Activated CD4-positive, alpha-beta memory T cell treated with anti-CD3 and anti-CD28 coated beads for 36 hours (primary cell): Measurements from ENCODE around the gene TBC1D30. TPM values are rescaled to one million over a fixed set of nuclear protein-coding genes. Genes with fewer than 3 reads are reported as not detected.
"Not testable (repeated sequence)": the region's sequence is repeated elsewhere in the genome, so short reads cannot be mapped to it uniquely, and the experiment has no call there.

ENCODE experiments used
- CTCF ChIA-PET: fragments of 350-600 bp; sonication (Branson Sonifier 250); formaldehyde crosslinking; loops from one replicate; lab custom pipeline; 2021; ENCODE audit warnings: antibody characterized with exemption, inconsistent platforms; lab: Charles Lee
- POLR2A ChIA-PET: fragments of 350-600 bp; sonication (Branson Sonifier 250); formaldehyde crosslinking; loops from one replicate; lab custom pipeline; 2021; ENCODE audit warnings: antibody characterized with exemption; lab: Charles Lee
- DNase-seq: peaks from one replicate; pipeline ENCODE4 v3.0.0-alpha.2; 2020
- H3K27ac Mint-ChIP-seq: one replicate; pipeline ENCODE4 v1.8.0; 2021; ENCODE audit warnings: mixed read lengths
- H3K27me3 Mint-ChIP-seq: one replicate; pipeline ENCODE4 v1.8.0; 2021; ENCODE audit warnings: mixed read lengths
- H3K36me3 Mint-ChIP-seq: one replicate; pipeline ENCODE4 v1.8.0; 2021; ENCODE audit warnings: mixed read lengths
- H3K4me1 Mint-ChIP-seq: one replicate; pipeline ENCODE4 v1.8.0; 2021; ENCODE audit warnings: low read depth, mixed read lengths
- H3K4me3 Mint-ChIP-seq: one replicate; pipeline ENCODE4 v1.8.0; 2021; ENCODE audit warnings: mild to moderate bottlenecking, mixed read lengths
- H3K9me3 Mint-ChIP-seq: one replicate; pipeline ENCODE4 v1.8.0; 2021; ENCODE audit warnings: mixed read lengths
- intact Hi-C: fragments of 100-400 bp; cut with micrococcal nuclease; formaldehyde crosslinking; loops from one replicate; pipeline ENCODE4 v1.15.1; 2023
- total RNA-seq, 2 experiments: library from RNA; stranded (reverse); gene quantifications; one replicate each; pipeline ENCODE4 v1.2.3, GENCODE V29; 2021

Gene TBC1D30
- total RNA-seq, 2 experiments from 2014 or later: 0.36 TPM; not detected in 1

GRCh38 chr12:64791036-64791435 lies 33.4 kb upstream of the TBC1D30 start:
- intact Hi-C loops: no loop called here
- H3K36me3 Mint-ChIP-seq: no peaks in the 10 kb centered on the region
- no peak overlapping the region for H3K27ac Mint-ChIP-seq
- no peaks in the 10 kb centered on the region for H3K9me3 Mint-ChIP-seq
- DNase-seq: no peak
- ChIA-PET CTCF (interaction anchor here (1.1 kb wide), 1 partner anchor 11 kb away, joined by 4 read pairs; no protein-coding TSS in a partner anchor), POLR2A (no interaction called here)
- H3K4me1 Mint-ChIP-seq: no peaks in the 10 kb centered on the region
- H3K4me3 Mint-ChIP-seq: no peak overlapping the region
- peaks cover 2% of the 10 kb centered on the region for H3K27me3 Mint-ChIP-seq

- POLR2A ChIA-PET: no interaction called here
- H3K27ac Mint-ChIP-seq: no peak overlapping the region
- no peak for DNase-seq
- H3K27me3 Mint-ChIP-seq: peaks cover 2% of the 10 kb centered on the region
- CTCF ChIA-PET: interaction anchor here (1.1 kb wide), 1 partner anchor 10 kb away, joined by 4 read pairs; no protein-coding TSS in a partner anchor
- intact Hi-C loops: no loop called here
- no peaks in the 10 kb centered on the region for H3K36me3 Mint-ChIP-seq
- H3K9me3 Mint-ChIP-seq: no peaks in the 10 kb centered on the region
- no peak overlapping the region for H3K4me3 Mint-ChIP-seq
- no peaks in the 10 kb centered on the region for H3K4me1 Mint-ChIP-seq
Measured at GRCh38 chr12:64792128-64792527, 32.3 kb upstream of the TBC1D30 start.

GRCh38 chr12:64793610-64794009 lies 30.8 kb upstream of the TBC1D30 start:
- ChIA-PET CTCF (interaction anchor here (1.7 kb wide), 1 partner anchor 8 kb away, joined by 9 read pairs; no protein-coding TSS in a partner anchor), POLR2A (no interaction called here)
- Mint-ChIP-seq H3K36me3 (no peaks in the 10 kb centered on the region), H3K27me3 (peaks cover 2% of the 10 kb centered on the region), H3K9me3 (no peaks in the 10 kb centered on the region), H3K4me3 (no peak overlapping the region), H3K27ac (no peak overlapping the region), H3K4me1 (no peaks in the 10 kb centered on the region)
- DNase-seq: no peak
- intact Hi-C loops: no loop called here

GRCh38 chr12:64794305-64794704 lies 30.1 kb upstream of the TBC1D30 start:
- no peak for DNase-seq
- Mint-ChIP-seq H3K9me3 (no peaks in the 10 kb centered on the region), H3K36me3 (no peaks in the 10 kb centered on the region), H3K4me1 (no peaks in the 10 kb centered on the region), H3K27ac (no peak overlapping the region), H3K4me3 (no peak overlapping the region), H3K27me3 (peaks cover 2% of the 10 kb centered on the region)
- intact Hi-C loops: no loop called here
- POLR2A ChIA-PET: no interaction called here
- CTCF ChIA-PET: no interaction called here

GRCh38 chr12:64796205-64796845 lies 28.1 kb upstream of the TBC1D30 start:
- Mint-ChIP-seq H3K9me3 (no peaks in the 10 kb centered on the region), H3K27ac (no peak overlapping the region), H3K4me1 (no peaks in the 10 kb centered on the region), H3K27me3 (peaks cover 13% of the 10 kb centered on the region), H3K4me3 (no peak overlapping the region), H3K36me3 (no peaks in the 10 kb centered on the region)
- intact Hi-C loops: loop anchor here (1.0 to 2.0 kb wide), 3 partner anchors 30 to 327 kb away; no protein-coding TSS in a partner anchor
- ChIA-PET POLR2A (no interaction called here), CTCF (interaction anchor here (0.6 to 2.8 kb wide), 44 partner anchors 9 to 1952 kb away, joined by 3 to 30 read pairs (median 4); partner anchors contain the start of genes LEMD3 and TBC1D30)
- peak; percentile 53 for DNase-seq

- CTCF ChIA-PET: interaction anchor here (0.7 to 2.8 kb wide), 16 partner anchors 8 to 1215 kb away, joined by 3 to 30 read pairs (median 4); partner anchors contain the start of genes LEMD3 and TBC1D30
- Mint-ChIP-seq H3K36me3 (no peaks in the 10 kb centered on the region), H3K9me3 (no peaks in the 10 kb centered on the region), H3K27me3 (peaks cover 14% of the 10 kb centered on the region), H3K4me3 (no peak overlapping the region), H3K27ac (no peak overlapping the region), H3K4me1 (peaks cover 1% of the 10 kb centered on the region)
- POLR2A ChIA-PET: no interaction called here
- intact Hi-C loops: loop anchor here (2.0 kb wide), 2 partner anchors 30 to 92 kb away; no protein-coding TSS in a partner anchor
- no peak for DNase-seq
Measured at GRCh38 chr12:64797156-64797555, 27.3 kb upstream of the TBC1D30 start.

GRCh38 chr12:64798165-64798564 lies 26.3 kb upstream of the TBC1D30 start:
- Mint-ChIP-seq H3K36me3 (no peaks in the 10 kb centered on the region), H3K27ac (no peak overlapping the region), H3K4me3 (no peak overlapping the region), H3K4me1 (peaks cover 2% of the 10 kb centered on the region), H3K9me3 (no peaks in the 10 kb centered on the region), H3K27me3 (peaks cover 16% of the 10 kb centered on the region)
- ChIA-PET POLR2A (no interaction called here), CTCF (interaction anchor here (0.7 to 2.6 kb wide), 5 partner anchors 12 to 97 kb away, joined by 3 to 12 read pairs (median 3); no protein-coding TSS in a partner anchor)
- DNase-seq: no peak
- intact Hi-C loops: no loop called here

GRCh38 chr12:64800640-64801039 lies 23.8 kb upstream of the TBC1D30 start:
- intact Hi-C loops: no loop called here
- CTCF ChIA-PET: interaction anchor here (0.8 to 2.8 kb wide), 3 partner anchors 10 to 215 kb away, joined by 3 to 11 read pairs (median 4); no protein-coding TSS in a partner anchor
- H3K27ac Mint-ChIP-seq: no peak overlapping the region
- H3K9me3 Mint-ChIP-seq: no peaks in the 10 kb centered on the region
- peaks cover 24% of the 10 kb centered on the region for H3K27me3 Mint-ChIP-seq
- H3K4me3 Mint-ChIP-seq: no peak overlapping the region
- no peaks in the 10 kb centered on the region for H3K36me3 Mint-ChIP-seq
- POLR2A ChIA-PET: no interaction called here
- H3K4me1 Mint-ChIP-seq: peaks cover 2% of the 10 kb centered on the region
- no peak for DNase-seq

- Mint-ChIP-seq H3K36me3 (no peaks in the 10 kb centered on the region), H3K27ac (no peak overlapping the region), H3K4me1 (peaks cover 2% of the 10 kb centered on the region), H3K9me3 (no peaks in the 10 kb centered on the region), H3K4me3 (no peak overlapping the region), H3K27me3 (peaks cover 28% of the 10 kb centered on the region)
- DNase-seq: no peak
- intact Hi-C loops: no loop called here
- POLR2A ChIA-PET: no interaction called here
- CTCF ChIA-PET: interaction anchor here (0.8 to 2.8 kb wide), 25 partner anchors 8 to 431 kb away, joined by 3 to 11 read pairs (median 4); partner anchors contain the start of genes LEMD3 and TBC1D30
Measured at GRCh38 chr12:64801381-64801780, 23.1 kb upstream of the TBC1D30 start.

- H3K27ac Mint-ChIP-seq, intact Hi-C loops, H3K4me1 Mint-ChIP-seq, H3K36me3 Mint-ChIP-seq, H3K4me3 Mint-ChIP-seq, H3K9me3 Mint-ChIP-seq, POLR2A ChIA-PET: not testable (repeated sequence)
- CTCF ChIA-PET: interaction anchor here (0.6 to 2.8 kb wide), 38 partner anchors 8 to 430 kb away, joined by 3 to 11 read pairs (median 4); partner anchors contain the start of genes LEMD3 and TBC1D30
- H3K27me3 Mint-ChIP-seq: peaks cover 37% of the 10 kb centered on the region
- DNase-seq: peak; percentile 69
Measured at GRCh38 chr12:64802180-64802775, 22.2 kb upstream of the TBC1D30 start.

GRCh38 chr12:64806173-64806572 lies 18.3 kb upstream of the TBC1D30 start:
- H3K36me3 Mint-ChIP-seq: no peaks in the 10 kb centered on the region
- intact Hi-C loops: no loop called here
- H3K27ac Mint-ChIP-seq: no peak overlapping the region
- POLR2A ChIA-PET: no interaction called here
- CTCF ChIA-PET: interaction anchor here (0.9 to 1.2 kb wide), 2 partner anchors 10 to 20 kb away, joined by 3 to 5 read pairs; no protein-coding TSS in a partner anchor
- DNase-seq: no peak
- peaks cover 44% of the 10 kb centered on the region for H3K27me3 Mint-ChIP-seq
- peaks cover 3% of the 10 kb centered on the region for H3K9me3 Mint-ChIP-seq
- peaks cover 2% of the 10 kb centered on the region for H3K4me1 Mint-ChIP-seq
- no peak overlapping the region for H3K4me3 Mint-ChIP-seq
